Endodermal cell (in vitro differentiated cells): ENCODE data around the gene ATE1. TPM values are rescaled to one million over a fixed set of nuclear protein-coding genes. Genes with fewer than 3 reads are reported as not detected.

Experiments
- DNase-seq: peaks from one replicate; pipeline ENCODE4 v3.0.0-alpha.2; 2017
- H3K27ac ChIP-seq: 2 replicates; pipeline ENCODE4 v1.5.1; 2013; ENCODE audit warnings: mild to moderate bottlenecking, low read depth, low read length, moderate library complexity
- H3K27me3 ChIP-seq: 2 replicates; pipeline ENCODE4 v1.6.1; 2013; ENCODE audit warnings: mild to moderate bottlenecking, low read length, moderate library complexity; ENCODE audit not compliant: insufficient read depth, control insufficient read depth, poor library complexity, severe bottlenecking
- H3K36me3 ChIP-seq: 2 replicates; pipeline ENCODE4 v1.7.0; 2013; ENCODE audit warnings: mild to moderate bottlenecking, low read length, moderate library complexity; ENCODE audit not compliant: control insufficient read depth, insufficient read depth
- H3K4me1 ChIP-seq: one replicate; pipeline ENCODE4 v1.7.0; 2013; ENCODE audit warnings: low read length; ENCODE audit not compliant: control insufficient read depth, insufficient read depth
- H3K4me3 ChIP-seq: 2 replicates; pipeline ENCODE4 v1.5.1; 2013; ENCODE audit warnings: mild to moderate bottlenecking, low read length, moderate library complexity
- H3K9ac ChIP-seq: 2 replicates; pipeline ENCODE4 v1.6.1; 2013; ENCODE audit warnings: mild to moderate bottlenecking, low read length, moderate library complexity; ENCODE audit not compliant: poor library complexity, severe bottlenecking; ENCODE audit errors: extremely low read depth
- H3K9me3 ChIP-seq: 2 replicates; pipeline ENCODE4 v1.6.1; 2013; ENCODE audit warnings: mild to moderate bottlenecking, low read length, moderate library complexity; ENCODE audit not compliant: control insufficient read depth
- H3K27ac Mint-ChIP-seq: 2 replicates; pipeline ENCODE4 v1.8.0; 2020; ENCODE audit warnings: mixed read lengths
- H3K27me3 Mint-ChIP-seq: 2 replicates; pipeline ENCODE4 v1.8.0; 2021; ENCODE audit warnings: mild to moderate bottlenecking, mixed read lengths; ENCODE audit not compliant: insufficient read depth
- H3K36me3 Mint-ChIP-seq: 2 replicates; pipeline ENCODE4 v1.8.0; 2020; ENCODE audit warnings: low read depth, mixed read lengths
- H3K4me1 Mint-ChIP-seq: 2 replicates; pipeline ENCODE4 v1.8.0; 2020; ENCODE audit warnings: mixed read lengths
- H3K4me3 Mint-ChIP-seq: 2 replicates; pipeline ENCODE4 v1.8.0; 2020; ENCODE audit warnings: mild to moderate bottlenecking, moderate library complexity, mixed read lengths
- H3K9me3 Mint-ChIP-seq: 2 replicates; pipeline ENCODE4 v1.8.0; 2020; ENCODE audit warnings: mild to moderate bottlenecking, mixed read lengths
- CTCF ChIP-seq: fragments of 200-600 bp; sonication (generic); conservative IDR thresholded peaks from 2 replicates; pipeline ENCODE4 v1.5.0; 2021; ENCODE audit warnings: antibody characterized with exemption, mild to moderate bottlenecking
- WGBS, 2 experiments: methylation state at CpG; one replicate each; pipeline versions ENCODE4 v1.1.5 to v1.1.7; 2013; ENCODE audit warnings: missing lambda C conversion rate in 2 of 2, mixed read lengths in 1 of 2; ENCODE audit not compliant: insufficient coverage in 1 of 2, insufficient read length in 1 of 2; 5-methylcytosine and 5-hydroxymethylcytosine counted together
- total RNA-seq, 2 donors: library from RNA; stranded (reverse); fragmentation: NEBNext Ultra II Directional in 1 of 2; extraction: Animal tissue kit (Norgen Biotek cat#: 25700) in 1 of 2; gene quantifications; 2 replicates in 1 of 2; 3 replicates in 1 of 2; pipeline ENCODE4 v1.2.1, GENCODE V29; 2021

The ATE1 gene
- total RNA-seq, 2 donors from 2014 or later: 31.2 to 32.2 TPM

DNA sequence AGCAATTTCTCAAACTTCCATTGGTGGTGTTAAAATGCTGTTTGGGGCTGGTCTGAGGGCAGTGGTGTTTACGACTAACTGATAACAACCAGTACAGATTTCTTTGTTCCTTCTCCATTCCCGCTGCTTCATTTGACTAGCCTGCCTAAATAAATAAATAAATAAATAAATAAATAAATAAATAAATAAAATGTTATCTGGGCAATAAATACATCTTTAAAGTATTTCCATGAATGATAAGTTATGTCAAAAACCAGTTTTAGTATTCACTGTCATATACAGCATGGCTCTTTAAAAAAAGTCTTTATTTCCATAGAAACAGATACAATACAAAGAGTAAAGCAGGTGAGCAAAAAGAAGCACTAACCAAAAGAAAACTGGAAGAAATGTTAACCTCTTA is 81.3 kb downstream of the ATE1 start:
- no peaks in the 10 kb centered on the region for H3K27me3 ChIP-seq
- DNase-seq: no peak
- WGBS, 2 experiments: 71% methylated on average over 1 of the region's 2 CpGs; no CpG with 5 or more reads in 1 of the 2 experiments
- no peak overlapping the region for H3K4me3 ChIP-seq
- no peak overlapping the region for H3K27ac ChIP-seq
- TF ChIP-seq CTCF: no peak
- Mint-ChIP-seq H3K27ac (no peak overlapping the region), H3K27me3 (no peaks in the 10 kb centered on the region), H3K4me1 (peaks cover 19% of the 10 kb centered on the region), H3K4me3 (no peak overlapping the region), H3K36me3 (peaks cover 58% of the 10 kb centered on the region), H3K9me3 (peaks cover 10% of the 10 kb centered on the region)
- H3K9ac ChIP-seq: no peak overlapping the region
- peaks cover 42% of the 10 kb centered on the region for H3K36me3 ChIP-seq
- peaks cover 18% of the 10 kb centered on the region for H3K9me3 ChIP-seq
- H3K4me1 ChIP-seq: no peaks in the 10 kb centered on the region

GRCh38 chr10:121845044-121845784 is 82.6 kb downstream of the ATE1 start:
- peaks cover 18% of the 10 kb centered on the region for H3K9me3 ChIP-seq
- no peak overlapping the region for H3K27ac Mint-ChIP-seq
- no peak overlapping the region for H3K4me3 ChIP-seq
- no peak overlapping the region for H3K27ac ChIP-seq
- no peaks in the 10 kb centered on the region for H3K27me3 Mint-ChIP-seq
- no peaks in the 10 kb centered on the region for H3K4me1 ChIP-seq
- no peak overlapping the region for H3K4me3 Mint-ChIP-seq
- 95 to 96% methylated on average over 3 of the region's 3 CpGs for WGBS, 2 experiments
- peaks cover 22% of the 10 kb centered on the region for H3K4me1 Mint-ChIP-seq
- H3K36me3 Mint-ChIP-seq: peaks cover 53% of the 10 kb centered on the region
- no peak for TF ChIP-seq CTCF
- H3K27me3 ChIP-seq: no peaks in the 10 kb centered on the region
- DNase-seq: no peak
- H3K9me3 Mint-ChIP-seq: peaks cover 10% of the 10 kb centered on the region
- no peak overlapping the region for H3K9ac ChIP-seq
- H3K36me3 ChIP-seq: peaks cover 38% of the 10 kb centered on the region

DNA sequence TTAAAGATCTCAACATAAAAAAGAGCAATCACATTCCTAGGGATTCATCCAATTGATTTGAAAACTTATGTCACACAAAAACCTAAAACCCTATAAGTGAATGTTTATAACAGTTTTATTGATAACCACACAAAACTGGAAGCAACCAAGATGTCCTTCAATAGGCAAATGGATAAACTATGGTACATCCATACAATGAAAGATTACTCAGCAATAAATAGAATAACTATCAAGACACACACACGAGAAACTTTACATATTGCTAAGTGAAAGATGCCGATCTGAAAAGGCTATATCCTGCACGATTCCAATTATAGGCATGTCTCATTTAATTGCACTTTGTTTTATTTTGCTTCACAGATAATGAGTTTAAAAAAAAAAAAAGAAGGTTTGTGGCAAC is 83.3 kb downstream of the ATE1 start:
- H3K4me1 ChIP-seq: no peaks in the 10 kb centered on the region
- Mint-ChIP-seq H3K36me3 (peaks cover 50% of the 10 kb centered on the region), H3K4me1 (peaks cover 22% of the 10 kb centered on the region), H3K4me3 (no peak overlapping the region), H3K27me3 (no peaks in the 10 kb centered on the region), H3K9me3 (peaks cover 10% of the 10 kb centered on the region), H3K27ac (no peak overlapping the region)
- WGBS, 2 experiments: 65% methylated on average over 3 of the region's 3 CpGs; no CpG with 5 or more reads in 1 of the 2 experiments
- no peak overlapping the region for H3K9ac ChIP-seq
- H3K27ac ChIP-seq: no peak overlapping the region
- TF ChIP-seq CTCF: no peak
- DNase-seq: no peak
- peaks cover 31% of the 10 kb centered on the region for H3K36me3 ChIP-seq
- H3K9me3 ChIP-seq: peaks cover 18% of the 10 kb centered on the region
- no peaks in the 10 kb centered on the region for H3K27me3 ChIP-seq
- H3K4me3 ChIP-seq: no peak overlapping the region
